HG02588 (cell line): Measurements from ENCODE around the gene PRKAR1B.
"Not testable (repeated sequence)": the region's sequence is repeated elsewhere in the genome, so short reads cannot be mapped to it uniquely, and the experiment has no call there.

Source experiments
- ATAC-seq: cut with Tn5 transposase; IDR thresholded peaks from one replicate; pipeline ENCODE4 v1.9.1; 2021; ENCODE audit warnings: mild to moderate bottlenecking, moderate library complexity; ENCODE audit not compliant: unreplicated experiment

PRKAR1B gene

GRCh38 chr7:672891-673290, 54.2 kb downstream of the PRKAR1B start:
- ATAC-seq = no peak

- ATAC-seq = no peak
Observed at GRCh38 chr7:671415-672042, 55.6 kb downstream of the PRKAR1B start.

- no peak for ATAC-seq
Observed at GRCh38 chr7:670501-671390, 56.3 kb downstream of the PRKAR1B start.

DNA sequence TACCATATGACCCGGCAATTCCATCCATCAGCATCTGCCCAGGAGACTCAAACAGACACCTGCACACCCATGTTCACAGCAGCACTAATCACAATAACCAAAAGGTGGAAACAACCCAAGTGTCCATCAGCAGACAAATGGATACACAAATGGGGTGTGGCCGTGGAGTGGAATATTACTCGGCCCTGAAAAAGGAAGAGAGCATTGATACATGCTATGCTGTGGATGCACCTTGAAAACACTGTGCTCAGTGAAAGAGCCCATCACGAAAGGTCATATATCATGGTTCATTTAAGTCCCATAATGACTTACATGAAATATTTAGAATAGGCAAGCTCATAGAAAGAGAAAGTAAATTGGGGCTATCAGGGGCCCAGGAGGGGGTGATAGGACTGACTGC, 58.1 kb downstream of the PRKAR1B start:
- ATAC-seq = no peak

DNA sequence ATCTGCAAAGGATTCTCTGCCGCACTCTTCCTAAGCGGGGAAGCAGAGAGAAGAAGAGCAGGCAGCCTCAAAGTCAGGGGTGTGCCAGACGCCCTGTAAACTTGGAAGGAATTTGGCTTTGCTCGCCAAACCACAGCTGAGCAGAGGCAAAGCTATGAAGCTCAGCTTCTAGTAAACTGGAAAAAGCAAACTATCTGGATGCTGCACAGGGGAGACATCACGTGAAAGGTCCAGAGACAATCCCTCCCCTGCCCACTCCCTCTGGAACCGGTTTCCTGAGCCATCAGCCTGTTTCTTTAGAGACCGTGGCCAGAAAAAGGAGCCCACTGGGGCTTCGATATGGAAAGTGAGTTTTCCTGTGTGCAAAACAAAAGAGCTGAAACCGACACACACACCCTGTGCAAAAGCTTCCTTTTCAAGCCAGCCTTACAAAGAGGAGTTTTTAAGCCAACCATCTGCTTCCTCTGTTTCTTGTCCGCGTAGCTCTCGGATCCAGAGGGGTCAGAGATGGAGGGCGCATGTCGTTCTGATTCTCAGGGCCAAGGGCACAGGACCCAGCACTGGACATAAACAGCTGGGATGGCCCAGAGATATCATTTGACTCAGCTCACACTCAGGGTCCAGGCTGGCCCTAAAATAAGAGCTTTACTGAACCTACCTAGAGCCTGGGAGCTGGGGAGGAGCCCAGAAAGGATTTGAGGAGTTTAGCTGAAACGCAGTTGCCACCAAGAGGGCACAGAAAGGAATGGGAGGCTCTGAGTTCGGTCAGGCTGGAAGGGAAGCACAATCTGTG, 58.7 kb downstream of the PRKAR1B start:
- no peak for ATAC-seq

DNA sequence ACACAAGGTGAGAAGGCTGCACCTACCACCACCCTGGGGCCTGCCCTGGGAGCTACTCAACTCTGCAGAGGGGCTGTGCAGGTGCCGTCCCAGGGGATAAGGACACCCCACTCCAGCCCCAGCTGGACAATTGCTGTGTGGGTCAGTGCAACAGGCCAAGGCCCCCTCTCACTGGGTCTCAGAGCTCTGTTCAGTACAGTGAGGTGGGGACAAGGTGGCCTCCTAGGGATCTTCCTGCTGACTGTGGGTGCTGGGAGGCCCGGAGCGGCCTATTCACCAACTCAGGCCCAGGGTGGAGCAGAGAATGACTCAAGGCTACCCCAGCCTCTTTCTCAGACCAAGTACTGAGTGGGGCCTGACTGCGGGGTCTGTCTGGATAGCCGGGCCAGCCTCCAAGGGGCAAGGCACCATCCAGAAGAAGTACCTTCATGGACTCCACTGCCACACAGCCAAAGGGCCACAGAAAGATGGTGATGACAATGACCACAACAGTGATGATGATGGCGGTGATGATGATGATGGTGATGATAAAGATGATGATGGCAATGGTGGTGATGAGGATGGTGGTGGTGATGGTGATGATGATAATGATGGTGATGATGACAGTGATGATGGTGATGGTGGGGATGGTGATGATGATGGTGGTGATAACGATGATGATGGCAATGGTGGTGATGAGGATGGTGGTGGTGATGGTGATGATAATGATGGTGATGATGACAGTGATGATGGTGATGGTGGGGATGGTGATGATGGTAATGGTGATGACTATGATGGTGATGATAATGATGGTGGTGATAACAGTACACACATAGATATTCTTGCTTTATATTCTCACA, 60.4 kb downstream of the PRKAR1B start:
- ATAC-seq = no peak

DNA sequence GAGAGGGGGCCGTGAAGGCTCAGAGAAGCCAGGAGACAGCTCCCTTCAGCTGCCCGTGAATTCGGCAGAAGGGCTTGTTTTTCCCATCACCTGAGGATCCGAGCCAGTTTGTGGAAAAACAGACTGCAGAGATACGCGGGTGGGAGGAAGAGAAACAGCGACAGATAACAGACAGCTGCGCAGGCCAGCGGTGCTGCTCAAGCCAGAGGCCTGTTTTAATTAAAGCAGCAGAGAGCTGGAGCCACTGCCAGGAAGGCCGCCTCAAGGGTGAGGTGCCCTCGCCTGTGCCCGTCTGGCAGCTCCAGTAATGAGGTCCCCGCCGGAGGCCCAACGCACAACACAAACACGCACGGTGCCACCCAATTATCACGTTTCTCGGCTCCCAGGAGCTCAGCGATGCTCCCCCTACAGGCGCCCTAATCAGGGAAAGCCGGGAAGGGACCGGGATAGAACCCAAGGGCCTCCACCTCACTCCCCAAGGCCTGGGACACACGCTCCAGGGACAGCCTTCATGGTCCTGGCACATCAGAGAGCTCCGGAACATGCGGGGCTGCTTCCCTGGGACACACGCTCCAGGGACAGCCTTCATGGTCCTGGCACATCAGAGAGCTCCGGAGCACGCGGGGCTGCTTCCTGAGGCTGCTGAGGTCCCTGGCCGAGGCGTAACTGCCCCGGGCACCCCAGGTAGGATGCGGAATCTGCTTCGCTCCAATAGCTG, 61.2 kb downstream of the PRKAR1B start:
- no peak for ATAC-seq

DNA sequence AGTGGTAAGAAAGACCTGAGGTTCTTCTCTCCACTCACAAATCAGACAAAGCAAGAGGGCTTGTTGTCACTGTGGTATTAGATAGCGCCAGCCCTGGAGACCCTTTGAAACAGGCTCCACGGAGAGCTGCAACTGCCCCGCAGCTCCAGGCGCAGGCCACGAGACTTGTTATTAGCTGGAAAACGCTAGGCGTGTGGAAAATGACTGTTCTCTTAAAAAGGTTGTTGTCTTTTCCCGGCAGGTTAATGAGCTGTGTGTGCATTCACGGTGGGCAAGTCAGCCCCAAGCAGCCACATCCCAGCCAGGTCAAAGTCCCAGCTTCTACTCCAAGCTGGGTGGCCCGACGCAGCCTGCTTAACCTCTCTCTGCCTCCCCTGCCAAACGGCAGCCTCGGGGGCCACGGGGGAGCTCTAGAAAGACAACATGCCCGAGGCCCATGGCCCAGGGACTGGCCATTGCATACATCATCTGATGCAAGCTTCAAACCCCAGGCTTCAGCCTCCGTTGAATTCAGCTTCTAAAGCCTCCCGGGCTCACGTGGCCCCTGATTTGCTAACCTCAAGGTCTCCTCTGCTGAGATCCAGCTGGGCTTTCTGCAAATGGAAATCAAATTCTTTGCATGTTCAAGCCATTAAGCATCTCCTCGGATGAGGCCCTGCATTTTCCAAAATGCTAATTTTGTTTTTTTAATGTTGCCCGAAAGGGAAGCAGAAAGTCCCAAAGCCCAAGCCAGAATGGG, 61.9 kb downstream of the PRKAR1B start:
- ATAC-seq = no peak

DNA sequence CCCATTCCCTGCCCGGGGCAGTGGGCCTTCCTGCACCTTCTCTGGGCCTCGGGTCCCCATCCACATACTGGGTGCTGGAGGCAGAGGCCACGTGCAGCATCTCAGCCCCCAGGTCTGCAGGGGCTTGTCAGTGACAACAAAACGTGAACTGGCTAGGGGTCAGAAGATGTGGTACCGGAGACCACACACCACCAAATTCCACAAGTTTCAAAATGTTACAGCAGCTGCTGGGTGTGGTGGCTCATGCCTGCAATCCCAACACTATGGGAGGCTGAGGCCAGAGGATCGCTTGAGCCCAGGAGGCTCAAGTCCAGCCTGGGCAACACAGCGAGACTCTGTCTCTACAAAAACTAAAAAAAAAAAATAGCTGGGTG, 62.7 kb downstream of the PRKAR1B start:
- no peak for ATAC-seq

DNA sequence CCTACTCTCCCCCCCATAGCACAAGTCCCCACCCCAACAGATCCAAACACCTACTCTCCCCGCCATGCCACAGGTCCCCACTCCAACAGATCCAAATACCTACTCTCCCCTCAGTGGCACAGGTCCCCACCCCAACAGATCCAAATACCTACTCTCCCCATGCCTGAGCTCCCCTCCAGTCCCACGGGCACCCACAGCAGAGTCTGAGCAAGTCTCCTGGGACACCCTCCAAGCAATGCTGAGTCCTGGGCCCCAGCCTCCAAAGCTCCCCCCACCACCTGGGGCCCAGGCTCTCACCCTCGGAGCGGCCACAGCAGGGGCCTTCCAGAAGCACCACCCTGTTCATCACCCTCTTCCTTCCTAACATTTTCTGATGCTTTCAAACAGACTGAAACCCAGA, 64.5 kb downstream of the PRKAR1B start:
- no peak for ATAC-seq

- no peak for ATAC-seq
Observed at GRCh38 chr7:659996-660395, 67.1 kb downstream of the PRKAR1B start.

- no peak for ATAC-seq
Observed at GRCh38 chr7:659306-659847, 67.7 kb downstream of the PRKAR1B start.

- ATAC-seq = no peak
Observed at GRCh38 chr7:657565-658119, 69.4 kb downstream of the PRKAR1B start.

GRCh38 chr7:657010-657409, 70.1 kb downstream of the PRKAR1B start:
- ATAC-seq = not testable (repeated sequence)

- ATAC-seq = no peak
Observed at GRCh38 chr7:655758-656157, 71.3 kb downstream of the PRKAR1B start.

- ATAC-seq = no peak
Observed at GRCh38 chr7:653829-654764, 73.0 kb downstream of the PRKAR1B start.

GRCh38 chr7:652881-653280, 74.2 kb downstream of the PRKAR1B start:
- ATAC-seq = no peak

DNA sequence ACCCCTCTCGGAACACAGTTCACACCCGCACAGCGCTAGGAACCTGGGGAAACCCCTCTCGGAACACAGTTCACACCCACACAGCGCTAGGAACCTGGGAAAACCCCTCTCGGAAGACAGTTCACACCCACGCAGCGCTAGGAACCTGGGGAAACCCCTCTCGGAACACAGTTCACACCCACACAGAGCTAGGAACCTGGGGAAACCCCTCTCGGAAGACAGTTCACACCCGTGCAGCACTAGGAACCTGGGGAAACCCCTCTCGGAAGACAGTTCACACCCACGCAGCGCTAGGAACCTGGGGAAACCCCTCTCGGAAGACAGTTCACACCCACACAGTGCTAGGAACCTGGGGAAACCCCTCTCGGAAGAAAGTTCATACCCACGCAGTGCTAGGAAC, 74.9 kb downstream of the PRKAR1B start:
- ATAC-seq = not testable (repeated sequence)
